ENCODE data around the gene ZNF44. TPM values are rescaled to one million over a fixed set of nuclear protein-coding genes. Genes with fewer than 3 reads are reported as not detected.
"Not testable (repeated sequence)": the region's sequence is repeated elsewhere in the genome, so short reads cannot be mapped to it uniquely, and the experiment has no call there.

Gene ZNF44
- total RNA-seq, 4 donors from 2014 or later: 7.5 to 44.4 (median 23.5) TPM

- H3K36me3 ChIP-seq: no peaks in the 10 kb centered on the region
- in situ Hi-C loops (cut with MboI; ENCODE audit: low pct_ligation_motif_present in 1 of 4, low pct_unique_long_range_greater_than_20kb in 1 of 4, low sequenced_read_pairs in 3 of 4): no loop called here
- DNase-seq: no peak
Observed at GRCh38 chr19:12330340-12330739, 35.7 kb upstream of the ZNF44 start.

DNA sequence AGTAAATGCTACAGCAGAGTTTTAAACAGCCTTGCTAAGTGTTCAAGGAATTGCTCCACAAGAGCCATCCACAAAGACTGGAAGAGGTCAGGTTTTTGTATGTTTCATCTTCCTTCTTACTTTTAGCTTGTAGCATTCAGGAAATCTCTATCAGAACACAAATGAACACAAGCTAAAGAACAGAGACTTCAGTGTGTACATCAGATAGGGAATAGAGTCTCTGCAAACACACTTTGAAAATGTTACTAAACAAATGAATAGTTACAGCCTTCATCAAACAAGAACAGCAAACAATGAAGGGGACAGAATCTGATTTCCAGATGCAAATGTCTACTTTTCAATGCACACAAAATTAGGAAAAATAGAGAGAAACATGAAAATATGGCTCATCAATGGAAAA, 31.0 kb upstream of the ZNF44 start:
- Histone ChIP-seq H3K27me3 (no peaks in the 10 kb centered on the region), H3K27ac (no peak overlapping the region), H3K9me3 (peaks cover 3 to 4% of the 10 kb centered on the region in 2 donors), H3K36me3 (peaks cover 0 to 24% (median 9%) of the 10 kb centered on the region in 4 donors), H3K4me3 (no peak overlapping the region), H3K4me1 (peaks cover 0 to 12% (median 2%) of the 10 kb centered on the region in 4 donors)
- DNase-seq: no peak
- intact Hi-C loops (cut with DNase I; ENCODE audit: low total_unique reads) (no loop called here), in situ Hi-C loops (cut with MboI; ENCODE audit: low pct_ligation_motif_present in 1 of 4, low pct_unique_long_range_greater_than_20kb in 1 of 4, low sequenced_read_pairs in 3 of 4) (no loop called here)
- TF ChIP-seq EP300 (IDR thresholded peaks at IDR 0.05; ENCODE audit: low read depth) (no peak), CTCF (IDR thresholded peaks at IDR 0.05) (no peak), POLR2AphosphoS5 (IDR thresholded peaks at IDR 0.05) (no peak), POLR2A (IDR thresholded peaks at IDR 0.05) (no peak)

More at GRCh38 chr19:12330340-12330739, 35.7 kb upstream of the ZNF44 start:
- no peaks in the 10 kb centered on the region for H3K27me3 ChIP-seq
- H3K27ac ChIP-seq: no peak overlapping the region
- intact Hi-C loops (cut with DNase I; ENCODE audit: low total_unique reads): loop anchor here (10.0 kb wide), 1 partner anchor 136 kb away; no protein-coding TSS in a partner anchor
- no peaks in the 10 kb centered on the region for H3K9me3 ChIP-seq
- peaks cover 5 to 38% (median 10%) of the 10 kb centered on the region in 4 donors for H3K4me1 ChIP-seq
- TF ChIP-seq EP300 (IDR thresholded peaks at IDR 0.05; ENCODE audit: low read depth): no peak
- peak in 2 of 3 donors; percentile 14 to 65 for TF ChIP-seq POLR2AphosphoS5 (IDR thresholded peaks at IDR 0.05)
- TF ChIP-seq POLR2A (IDR thresholded peaks at IDR 0.05): no peak
- no peak for TF ChIP-seq CTCF (IDR thresholded peaks at IDR 0.05)
- WGBS, 2 donors (ENCODE audit: low coverage in 1 of 2): 17 to 56% methylated on average over 1 to 4 of the region's 4 CpGs
- no peak overlapping the region for H3K4me3 ChIP-seq

DNA sequence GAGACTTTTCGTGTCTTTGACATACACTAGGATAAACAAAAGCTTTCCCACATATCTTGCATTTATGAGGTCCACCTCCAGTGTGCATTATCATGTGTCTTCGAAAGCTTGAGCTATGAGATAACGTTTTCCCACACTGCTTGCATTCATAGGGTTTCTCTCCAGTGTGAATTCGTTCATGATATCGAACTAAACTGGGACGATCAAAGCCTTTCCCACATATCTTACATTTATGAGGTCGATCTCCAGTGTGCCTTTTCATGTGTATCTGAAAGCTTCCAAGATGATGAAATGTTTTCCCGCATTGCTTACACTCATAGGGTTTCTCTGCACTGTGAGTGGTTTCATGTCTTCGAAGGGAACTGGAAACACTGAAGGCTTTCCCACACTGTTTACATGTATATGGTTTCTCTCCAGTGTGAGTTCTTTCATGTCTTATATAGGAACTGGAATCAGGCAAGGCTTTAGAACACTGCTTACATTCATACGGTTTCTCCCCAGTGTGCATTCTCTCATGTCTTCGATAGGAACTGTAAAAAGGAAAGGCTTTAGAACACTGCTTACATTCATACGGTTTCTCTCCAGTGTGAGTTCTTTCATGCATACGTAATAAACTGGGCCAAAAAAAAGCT, 24.2 kb upstream of the ZNF44 start:
- no peaks in the 10 kb centered on the region for H3K27me3 ChIP-seq
- WGBS, 2 donors (ENCODE audit: low coverage in 1 of 2): 95 to 98% methylated on average over 13 of the region's 13 CpGs
- no peak for TF ChIP-seq CTCF (IDR thresholded peaks at IDR 0.05)
- no peak for TF ChIP-seq EP300 (IDR thresholded peaks at IDR 0.05; ENCODE audit: low read depth)
- TF ChIP-seq POLR2AphosphoS5 (IDR thresholded peaks at IDR 0.05): no peak
- no peak for TF ChIP-seq POLR2A (IDR thresholded peaks at IDR 0.05)
- no peak for DNase-seq
- in situ Hi-C loops (cut with MboI; ENCODE audit: low pct_ligation_motif_present in 1 of 4, low pct_unique_long_range_greater_than_20kb in 1 of 4, low sequenced_read_pairs in 3 of 4) (no loop called here), intact Hi-C loops (cut with DNase I; ENCODE audit: low total_unique reads) (no loop called here)
- H3K4me1 ChIP-seq: no peaks in the 10 kb centered on the region
- peaks cover 3 to 15% of the 10 kb centered on the region in 2 donors for H3K9me3 ChIP-seq
- no peak overlapping the region for H3K4me3 ChIP-seq
- H3K27ac ChIP-seq: no peak overlapping the region
- H3K36me3 ChIP-seq: peaks cover 0 to 50% (median 19%) of the 10 kb centered on the region in 4 donors

DNA sequence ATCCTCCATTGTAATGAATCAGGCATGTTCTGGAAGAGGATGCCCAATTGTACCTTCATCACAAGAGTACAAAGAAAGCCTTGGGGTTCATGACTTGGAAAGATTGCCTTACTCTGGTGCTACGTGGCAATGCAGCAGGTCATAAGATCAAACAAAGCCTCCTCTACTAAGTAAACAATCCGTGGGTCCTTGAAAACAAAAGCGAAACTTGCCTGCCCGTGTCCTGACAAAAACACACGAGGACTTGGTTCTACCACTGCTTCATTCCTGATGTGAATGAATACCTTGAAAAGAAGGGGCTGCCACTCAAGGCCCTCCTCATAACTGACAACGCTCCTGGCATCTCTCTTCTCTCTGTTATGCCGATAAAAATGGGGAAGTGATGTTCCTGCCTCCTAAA, 19.9 kb upstream of the ZNF44 start:
- Histone ChIP-seq H3K27ac (no peak overlapping the region), H3K4me3 (no peak overlapping the region), H3K9me3 (peaks cover 0 to 11% of the 10 kb centered on the region in 2 donors), H3K4me1 (no peaks in the 10 kb centered on the region), H3K36me3 (peaks cover 0 to 14% (median 6%) of the 10 kb centered on the region in 4 donors), H3K27me3 (no peaks in the 10 kb centered on the region)
- no peak for TF ChIP-seq POLR2AphosphoS5 (IDR thresholded peaks at IDR 0.05)
- no peak for TF ChIP-seq CTCF (IDR thresholded peaks at IDR 0.05)
- no peak for TF ChIP-seq EP300 (IDR thresholded peaks at IDR 0.05; ENCODE audit: low read depth)
- TF ChIP-seq POLR2A (IDR thresholded peaks at IDR 0.05): no peak
- DNase-seq: no peak
- 54 to 73% methylated on average over 3 to 7 of the region's 7 CpGs for WGBS, 2 donors (ENCODE audit: low coverage in 1 of 2)
- intact Hi-C loops (cut with DNase I; ENCODE audit: low total_unique reads) (no loop called here), in situ Hi-C loops (cut with MboI; ENCODE audit: low pct_ligation_motif_present in 1 of 4, low pct_unique_long_range_greater_than_20kb in 1 of 4, low sequenced_read_pairs in 3 of 4) (no loop called here)

DNA sequence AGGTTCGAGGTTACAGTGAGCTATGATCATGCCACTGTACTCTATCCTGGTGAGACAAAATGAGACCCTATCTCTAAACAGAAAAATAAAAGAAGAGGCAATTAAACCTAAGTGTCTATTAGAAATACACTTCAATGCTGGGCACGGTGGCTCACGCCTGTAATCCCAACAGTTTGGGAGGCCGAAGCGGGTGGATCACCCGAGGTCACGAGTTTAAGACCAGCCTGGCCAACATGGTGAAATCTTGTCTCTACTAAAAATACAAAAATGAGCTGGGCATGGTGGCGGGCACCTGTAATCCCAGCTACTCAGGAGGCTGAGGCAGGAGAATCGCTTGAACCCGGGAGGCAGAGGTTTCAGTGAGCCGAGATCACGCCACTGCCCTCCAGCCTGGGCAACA, 14.2 kb upstream of the ZNF44 start:
- intact Hi-C loops (cut with DNase I; ENCODE audit: low total_unique reads); H3K4me3 ChIP-seq; H3K27ac ChIP-seq; in situ Hi-C loops (cut with MboI; ENCODE audit: low pct_ligation_motif_present in 1 of 4, low pct_unique_long_range_greater_than_20kb in 1 of 4, low sequenced_read_pairs in 3 of 4); H3K9me3 ChIP-seq; DNase-seq; H3K4me1 ChIP-seq; H3K36me3 ChIP-seq; H3K27me3 ChIP-seq: not testable (repeated sequence)
- 93 to 96% methylated on average over 6 to 12 of the region's 12 CpGs for WGBS, 2 donors (ENCODE audit: low coverage in 1 of 2)

Data from transverse colon (tissue), 4 donors.